DMS79 (cell line): ENCODE measurements around the gene TRPM5.

Experiments used
- DNase-seq: peaks from one replicate; lab custom pipeline; 2025; lab: John Stamatoyannopoulos, UW

Gene TRPM5

DNA sequence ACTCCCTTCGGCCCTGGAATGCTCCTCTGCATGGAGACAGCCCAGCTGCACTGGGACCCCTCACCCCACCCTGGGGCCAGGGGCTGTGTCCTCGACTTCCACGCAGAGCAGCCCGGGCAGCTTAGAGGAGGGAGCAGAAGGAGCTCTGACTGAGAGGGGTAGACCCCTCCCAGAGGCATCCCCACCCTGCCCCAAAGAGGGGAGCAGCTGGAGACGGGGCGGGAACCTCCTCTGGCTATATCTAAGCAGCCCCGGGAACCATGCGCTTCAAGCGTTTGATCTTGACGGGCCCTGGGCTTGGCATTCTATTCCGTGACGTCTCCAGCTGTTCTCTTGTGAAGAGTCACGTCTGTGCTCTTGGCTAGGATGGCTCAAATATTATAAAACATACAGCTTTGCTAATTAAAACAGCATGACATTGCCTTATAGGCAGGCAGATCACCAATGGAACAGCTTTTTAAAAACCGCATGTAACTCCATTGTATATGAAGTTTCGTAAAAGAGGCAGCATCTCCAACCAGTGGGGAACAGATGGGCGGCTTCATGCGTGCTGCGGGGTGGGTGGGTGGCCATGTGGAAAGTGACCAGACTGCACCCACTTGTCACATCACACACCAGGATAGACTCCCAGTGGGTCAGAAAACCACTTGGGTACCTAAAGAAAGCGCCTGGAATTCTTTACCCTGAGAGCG lies 8.2 kb upstream of the TRPM5 start:
- DNase-seq: no peak

DNA sequence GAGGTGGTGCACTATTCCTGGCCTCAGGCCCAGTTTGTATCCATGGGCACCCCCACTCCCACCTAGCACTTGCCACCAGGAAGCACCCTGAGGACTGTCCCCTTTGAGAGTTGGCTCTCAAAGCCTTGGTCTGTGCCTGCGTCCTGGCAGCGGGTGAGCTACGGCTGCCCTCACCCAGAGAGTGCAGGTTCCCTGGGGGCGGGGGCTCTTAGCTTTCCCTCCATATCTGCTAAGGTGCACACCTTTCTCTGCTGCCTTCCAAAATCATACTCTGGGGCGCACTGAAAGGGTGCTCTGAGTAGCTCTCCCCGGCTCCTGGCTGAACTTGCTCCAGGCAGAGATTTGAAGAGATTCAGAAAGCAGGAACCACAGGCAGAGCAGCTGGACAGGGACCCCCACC lies 7.6 kb upstream of the TRPM5 start:
- no peak for DNase-seq

DNA sequence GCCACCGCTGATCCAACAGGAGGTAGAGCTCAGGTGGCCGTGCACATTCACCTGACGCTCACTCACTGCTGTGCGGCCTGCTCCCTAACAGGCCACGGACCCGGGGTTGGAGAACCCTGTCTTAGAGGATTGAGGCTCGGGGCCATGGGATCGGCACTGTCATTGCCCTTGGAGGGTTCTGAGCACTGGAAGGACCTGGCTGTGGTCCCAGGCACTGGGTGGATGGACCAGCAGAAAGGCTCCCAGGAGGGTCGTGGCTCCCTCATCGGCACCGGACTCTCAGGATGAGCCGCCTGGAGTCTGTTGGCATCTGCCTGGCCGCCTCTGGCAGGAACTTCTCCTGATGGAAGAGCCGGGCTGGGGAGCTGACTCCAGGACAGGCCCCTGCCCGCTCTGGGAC lies 7.0 kb upstream of the TRPM5 start:
- DNase-seq: no peak

DNA sequence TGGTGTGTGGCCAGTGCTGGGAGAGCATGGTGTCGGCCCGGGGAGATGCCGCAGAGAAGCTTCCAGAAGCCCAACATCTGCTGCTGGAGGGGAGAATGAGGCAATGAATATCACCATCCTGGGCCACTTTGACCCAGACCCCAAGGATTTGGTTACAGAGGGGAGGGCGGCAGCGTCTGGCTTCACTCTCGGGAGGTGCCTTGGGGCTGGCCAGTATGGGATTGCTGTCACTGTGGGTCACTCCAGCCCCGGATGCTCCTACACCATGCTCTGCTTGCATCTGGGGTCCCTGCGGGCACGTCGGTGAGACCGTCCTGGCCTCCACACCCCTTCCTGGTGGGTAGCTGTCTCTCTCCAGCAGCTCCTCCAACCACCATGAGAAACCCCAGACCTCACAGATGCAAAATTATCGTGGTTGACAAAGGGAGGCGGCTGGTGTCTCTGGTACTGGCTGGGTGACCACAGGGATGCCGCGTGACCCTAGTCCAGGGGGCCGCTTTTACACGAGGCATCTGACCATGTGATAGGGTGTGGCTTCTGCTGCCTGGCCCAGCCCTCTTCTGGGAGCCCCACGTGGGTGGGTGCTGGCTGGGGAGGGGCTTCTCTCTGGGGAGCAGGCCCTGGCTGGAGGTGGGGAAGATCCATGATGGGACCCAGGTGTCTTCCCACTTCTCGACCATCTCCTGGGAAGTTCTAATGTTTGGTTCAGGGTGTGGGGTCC lies 6.2 kb upstream of the TRPM5 start:
- DNase-seq: no peak

DNA sequence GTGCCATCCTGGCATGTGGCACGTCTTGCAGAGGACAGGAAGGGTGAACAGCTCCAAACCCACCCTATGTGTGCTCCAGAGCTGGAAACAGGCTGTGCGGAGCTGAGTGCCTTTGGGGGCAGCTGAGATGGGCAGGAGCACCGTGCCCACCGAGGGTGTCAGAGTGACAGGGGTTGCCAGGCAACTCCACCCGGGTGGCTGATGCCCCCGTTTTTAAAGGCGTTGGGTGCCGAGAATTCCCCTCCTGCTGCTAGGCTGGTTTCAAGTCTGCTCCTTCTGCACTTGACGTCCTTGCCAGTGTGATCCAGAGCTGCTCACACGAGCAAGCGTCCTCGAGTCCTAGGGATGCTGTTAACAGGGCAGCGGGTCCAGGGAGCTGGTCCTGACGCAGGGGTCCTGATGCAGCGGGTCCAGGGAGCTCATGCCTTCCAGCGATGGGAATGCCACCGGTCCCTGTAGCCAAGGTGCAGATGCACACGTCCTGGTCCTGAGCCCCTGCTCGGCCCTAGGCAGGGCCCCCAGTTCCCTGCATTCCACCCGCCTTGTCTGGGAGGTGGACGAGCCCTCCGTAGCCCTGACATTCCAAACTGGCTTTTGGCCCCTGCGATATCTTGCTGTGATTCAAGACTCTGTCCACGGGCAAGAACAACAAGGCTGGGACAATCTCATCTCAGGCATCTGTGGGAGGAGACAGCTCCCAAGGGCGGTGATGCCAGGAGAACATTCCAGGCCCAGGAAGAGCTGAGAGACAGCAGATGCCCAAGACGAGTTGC lies 5.4 kb upstream of the TRPM5 start:
- DNase-seq: no peak

DNA sequence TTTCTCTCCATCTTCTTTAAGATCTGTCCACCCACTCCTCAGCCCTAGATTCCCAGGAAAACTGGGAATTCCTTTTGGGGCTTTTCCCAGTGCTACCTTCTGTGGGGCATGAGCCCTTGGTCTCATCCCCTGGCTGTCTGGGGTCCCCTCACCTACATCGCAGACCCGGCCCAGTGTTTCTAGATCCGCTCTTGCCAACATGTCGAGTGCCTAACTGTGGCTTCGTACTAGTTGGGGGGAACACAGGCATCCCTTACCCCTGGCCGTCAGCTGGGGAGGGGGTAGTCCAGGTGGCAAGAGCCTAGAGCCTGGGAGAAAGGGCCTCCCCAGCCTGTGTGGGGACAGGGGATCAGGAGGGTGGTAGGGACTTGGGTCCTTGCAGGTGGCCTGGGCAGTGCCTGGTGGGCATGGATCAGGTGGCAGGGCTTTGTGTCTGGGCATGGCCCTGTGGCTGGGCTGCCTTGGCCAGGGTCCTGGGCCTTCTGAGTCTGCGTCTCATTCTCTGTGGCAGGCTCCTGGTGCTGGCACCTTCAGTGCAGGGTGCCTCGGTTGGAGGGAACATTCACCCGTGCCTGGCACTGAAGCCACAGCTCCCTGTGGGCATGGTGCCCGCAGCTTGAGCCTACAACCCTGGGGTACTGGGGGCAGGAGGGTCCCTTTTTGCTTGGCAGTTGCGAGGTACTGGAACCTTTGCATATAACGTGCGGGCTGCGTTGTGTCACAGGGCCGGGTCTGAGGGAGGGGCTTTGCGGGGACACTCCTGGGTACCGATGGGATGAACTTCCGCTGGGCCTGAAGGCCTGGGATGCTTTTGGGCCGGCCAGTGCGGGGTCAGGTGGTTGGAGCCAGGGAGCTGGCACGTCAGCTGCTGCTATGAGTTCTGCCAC lies 4.6 kb upstream of the TRPM5 start:
- no peak for DNase-seq

DNA sequence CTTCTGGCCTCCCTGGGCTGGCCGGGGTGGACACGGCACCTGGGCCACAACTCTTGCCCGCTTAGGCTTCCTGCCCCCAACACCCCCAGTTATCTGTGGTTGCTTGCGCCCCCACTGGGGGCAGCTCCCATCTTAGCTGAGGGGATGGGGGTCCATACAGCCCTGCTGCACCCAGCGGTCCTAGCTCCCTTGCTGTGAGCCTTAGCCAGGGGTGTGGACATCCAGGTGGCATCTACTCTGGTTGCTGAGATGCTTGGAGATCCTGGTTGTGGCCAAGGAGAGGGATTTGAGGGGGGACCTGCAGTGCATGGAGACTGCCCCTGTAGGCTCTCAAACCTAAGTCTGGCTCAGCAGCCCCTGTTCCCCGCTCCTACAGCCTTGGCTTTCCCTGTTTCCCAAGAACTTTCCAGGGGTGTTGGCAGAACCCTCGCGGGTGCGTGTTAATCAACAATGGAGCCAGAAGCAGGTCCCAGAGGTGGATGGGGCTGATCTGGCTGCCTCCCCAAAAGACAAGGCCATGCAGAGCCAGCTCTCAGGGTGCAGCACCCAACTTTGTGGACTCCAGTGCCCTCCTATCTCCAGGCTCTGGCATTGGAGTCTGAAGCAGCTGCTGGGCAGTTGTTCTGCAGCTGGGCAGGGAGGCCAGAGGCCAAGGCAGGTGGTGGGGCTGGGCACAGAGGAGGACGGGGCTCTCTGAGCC lies 3.8 kb upstream of the TRPM5 start:
- DNase-seq: no peak

DNA sequence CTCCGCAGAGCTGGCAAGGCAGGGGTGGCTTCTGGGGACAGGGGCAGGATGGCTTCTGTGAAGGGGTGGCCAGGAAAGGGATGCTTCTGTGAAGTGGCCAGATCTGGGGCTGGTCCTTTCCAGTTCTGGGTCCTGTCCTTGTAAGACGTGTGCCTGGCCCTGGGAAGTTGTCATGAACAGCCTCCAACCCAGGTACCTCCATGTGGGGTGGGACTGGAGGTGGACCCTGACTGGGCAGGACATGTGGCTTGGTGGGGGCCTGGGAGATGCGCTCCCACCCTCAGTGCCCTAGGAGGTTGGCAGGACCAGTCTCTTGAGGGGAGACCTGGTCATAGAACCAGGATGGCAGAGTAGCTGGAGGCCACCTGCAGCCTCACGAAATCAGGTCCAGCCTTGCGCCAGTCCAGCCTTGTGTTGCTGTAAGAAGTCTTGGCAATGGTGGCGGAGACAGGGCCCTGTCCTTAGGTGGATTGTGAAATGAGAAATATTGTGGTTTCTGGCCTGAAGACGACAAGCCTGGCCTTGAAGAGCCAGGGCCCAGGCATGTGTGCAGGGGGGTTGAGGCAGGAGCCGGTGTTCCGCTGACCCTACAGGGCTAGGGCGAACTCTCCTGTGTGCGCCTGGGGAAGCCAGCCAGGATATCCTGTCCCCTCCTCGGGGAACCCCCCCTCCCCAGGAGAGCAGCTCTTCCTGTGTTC lies 3.1 kb upstream of the TRPM5 start:
- no peak for DNase-seq

DNA sequence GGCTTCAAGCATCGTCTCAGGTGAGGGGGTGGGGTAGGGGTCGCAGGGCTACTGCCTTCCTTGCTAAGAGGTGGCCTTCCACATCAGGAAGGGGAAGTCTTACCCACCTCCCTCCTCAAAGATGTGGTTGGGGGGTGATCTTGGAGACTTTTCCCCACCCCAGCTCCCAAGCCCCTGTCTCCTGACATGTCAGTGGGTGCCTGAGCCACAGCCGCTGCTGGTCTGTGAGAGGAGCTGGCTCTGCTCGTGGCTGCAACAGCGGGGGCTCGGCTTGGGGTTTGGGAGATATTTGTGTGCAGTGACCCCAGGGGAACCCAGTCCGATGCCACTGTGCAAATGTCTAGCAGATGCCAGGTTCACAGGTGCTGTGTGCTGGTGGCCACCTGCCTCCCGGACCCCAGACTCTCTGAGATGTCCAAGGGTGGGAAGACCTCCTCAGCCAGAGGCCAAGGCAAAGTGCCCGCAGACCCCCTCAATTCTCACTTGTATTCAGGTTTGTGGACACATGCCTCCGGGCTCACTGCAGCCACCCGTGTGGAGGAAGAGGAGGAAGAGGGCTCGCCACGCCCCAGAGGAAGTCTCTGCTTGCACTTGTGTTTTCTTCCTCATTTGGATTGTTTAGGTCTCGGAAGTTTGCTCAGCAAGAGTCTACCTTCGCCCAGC lies 2.4 kb upstream of the TRPM5 start:
- no peak for DNase-seq

DNA sequence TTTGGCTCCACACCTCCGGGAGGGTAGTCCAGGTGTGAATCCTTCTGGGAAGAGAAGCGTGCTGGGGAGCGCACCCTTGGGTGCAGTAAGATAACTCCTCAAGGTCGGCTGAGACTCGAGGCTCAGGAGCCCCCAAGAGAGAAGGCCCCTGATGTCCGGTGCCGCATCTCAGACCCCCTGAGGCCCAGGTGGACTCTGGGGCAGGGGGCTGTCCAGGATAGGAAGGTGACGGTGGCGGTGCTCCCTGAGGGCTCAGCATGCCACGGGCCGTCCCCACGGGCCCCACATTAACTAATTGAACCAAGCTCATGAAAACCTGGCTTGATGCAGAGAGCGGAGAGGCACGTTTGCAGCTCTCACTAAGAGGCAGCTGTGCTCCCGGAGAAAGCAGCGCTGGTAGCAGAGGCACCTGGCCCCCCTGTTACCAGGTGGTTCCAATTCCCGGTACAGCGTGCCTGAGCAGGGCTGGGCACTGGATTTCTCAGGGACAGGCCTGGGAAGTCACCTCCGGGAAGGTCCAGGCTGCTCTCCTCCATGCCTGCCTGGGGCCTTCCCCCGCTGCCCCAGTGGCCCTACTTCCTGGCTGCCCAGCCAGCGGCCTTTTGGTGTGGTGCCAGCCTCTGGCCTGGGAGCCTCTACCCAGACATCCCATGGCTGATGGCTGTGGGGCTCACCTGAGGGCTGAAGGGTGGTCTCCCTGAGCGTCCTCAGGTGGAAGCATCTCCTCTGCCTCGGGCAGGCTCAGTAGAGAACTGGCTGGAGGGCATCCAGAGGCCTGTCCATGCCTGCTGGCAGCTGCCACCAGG lies 1.6 kb upstream of the TRPM5 start:
- DNase-seq: no peak

DNA sequence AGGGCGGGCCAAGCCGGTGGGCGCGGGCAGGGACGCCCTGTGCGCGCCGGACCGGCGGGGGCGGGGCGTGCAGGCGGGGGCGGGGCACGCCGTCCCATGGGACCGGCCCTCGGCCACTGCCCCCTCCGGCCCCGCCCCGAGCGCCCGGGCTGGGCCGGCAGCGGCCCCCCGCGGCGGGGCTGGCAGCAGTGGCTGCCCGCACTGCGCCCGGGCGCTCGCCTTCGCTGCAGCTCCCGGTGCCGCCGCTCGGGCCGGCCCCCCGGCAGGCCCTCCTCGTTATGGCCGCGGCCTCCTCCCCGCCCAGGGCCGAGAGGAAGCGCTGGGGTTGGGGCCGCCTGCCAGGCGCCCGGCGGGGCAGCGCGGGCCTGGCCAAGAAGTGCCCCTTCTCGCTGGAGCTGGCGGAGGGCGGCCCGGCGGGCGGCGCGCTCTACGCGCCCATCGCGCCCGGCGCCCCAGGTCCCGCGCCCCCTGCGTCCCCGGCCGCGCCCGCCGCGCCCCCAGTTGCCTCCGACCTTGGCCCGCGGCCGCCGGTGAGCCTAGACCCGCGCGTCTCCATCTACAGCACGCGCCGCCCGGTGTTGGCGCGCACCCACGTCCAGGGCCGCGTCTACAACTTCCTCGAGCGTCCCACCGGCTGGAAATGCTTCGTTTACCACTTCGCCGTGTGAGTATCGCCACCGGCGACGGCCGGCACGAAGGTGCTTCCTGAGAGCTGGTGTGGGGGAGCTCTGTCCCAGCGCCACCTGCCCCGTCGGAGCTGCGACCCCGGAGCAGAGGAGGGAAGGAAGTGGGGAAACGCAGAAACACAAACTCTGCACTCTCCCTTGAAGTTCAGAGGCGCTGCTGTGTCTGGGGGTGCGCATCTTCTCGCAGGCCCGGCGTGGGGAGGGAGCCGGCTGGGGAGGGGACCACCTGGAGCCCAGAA lies 769 bp upstream of the TRPM5 start, which contains the start of gene KCNQ1:
KCNQ1 (plus strand) TSS at position 188 of the 925 bp plus-strand sequence; CDS start at position 279, 91 bp downstream.
- no peak for DNase-seq

DNA sequence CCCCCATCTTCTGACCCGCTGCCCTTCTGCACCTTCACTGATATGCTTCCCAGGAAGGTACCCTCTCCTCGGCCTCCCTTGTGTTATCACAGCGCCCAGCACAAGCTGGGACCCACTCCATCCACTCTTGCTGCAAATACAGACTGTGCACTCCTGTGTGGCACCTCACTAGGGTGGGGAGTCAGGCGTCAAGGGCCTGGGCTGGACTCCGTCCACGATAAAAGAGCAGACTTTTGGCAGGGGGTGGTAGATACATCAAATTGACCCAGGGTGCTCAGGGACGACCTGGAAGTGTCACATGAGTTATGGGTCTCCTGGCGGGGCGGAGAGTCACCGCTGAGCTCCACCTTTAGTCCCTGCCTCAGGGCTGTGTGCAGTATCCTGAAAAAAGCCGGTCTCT lies 908 bp downstream of the TRPM5 start:
- DNase-seq: no peak

DNA sequence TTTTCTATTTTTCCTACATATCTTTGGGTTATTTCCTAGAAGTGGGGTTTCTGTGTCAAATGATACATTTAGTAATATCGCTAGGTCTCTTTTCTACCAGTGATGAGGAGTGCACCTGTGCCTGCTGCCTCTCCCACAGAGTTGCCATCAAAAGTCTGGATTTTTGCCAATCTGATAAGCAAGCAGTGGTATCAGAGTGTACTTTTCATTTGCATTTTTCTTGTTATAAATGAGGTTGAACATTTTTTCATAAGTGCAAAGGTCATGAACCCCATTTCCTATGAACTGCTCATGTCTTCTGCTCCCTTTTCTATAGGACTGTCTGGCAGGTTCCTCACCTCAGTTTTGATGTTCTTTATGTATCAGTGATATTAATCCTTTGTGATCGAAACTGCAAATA lies 1.7 kb downstream of the TRPM5 start:
- no peak for DNase-seq

DNA sequence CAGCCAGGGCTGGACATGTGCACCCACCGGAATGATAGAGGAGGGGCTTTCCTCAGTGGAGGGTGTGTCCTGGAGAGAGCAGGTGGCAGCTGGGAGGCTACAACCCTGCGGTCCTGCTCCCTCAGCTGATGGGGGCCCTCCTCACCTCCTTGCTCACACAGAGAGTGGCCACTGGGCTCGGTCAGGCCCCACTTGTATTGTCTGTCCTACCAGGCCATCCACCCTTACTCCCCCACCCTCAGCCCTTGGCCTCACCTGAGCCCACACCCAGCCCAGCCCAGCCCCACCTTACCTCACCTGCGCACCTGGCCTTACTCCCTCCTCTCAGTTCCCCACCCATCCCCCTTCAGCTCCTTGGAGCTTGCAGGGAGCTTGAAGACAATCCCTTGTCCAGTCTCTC lies 3.1 kb downstream of the TRPM5 start:
- no peak for DNase-seq

DNA sequence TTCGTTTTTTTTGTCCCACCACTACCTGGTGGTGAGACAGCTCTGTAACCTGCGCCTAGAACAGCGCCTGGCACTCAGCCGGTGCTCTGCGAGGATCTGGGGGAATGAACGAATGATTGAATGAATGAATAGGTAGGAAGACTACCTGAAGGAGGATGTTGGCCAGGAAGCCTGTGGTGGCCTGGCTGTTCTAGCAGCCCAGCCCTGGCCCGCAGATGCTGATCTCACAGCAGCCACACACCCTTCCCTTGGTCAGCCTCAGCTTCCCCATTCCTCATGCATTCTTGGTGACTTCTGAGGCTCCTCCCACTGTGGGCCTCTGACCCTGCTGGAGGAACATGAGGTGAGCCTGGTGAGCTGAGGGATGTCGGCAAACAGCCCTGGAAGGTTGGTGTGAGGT lies 3.7 kb downstream of the TRPM5 start:
- DNase-seq: no peak

DNA sequence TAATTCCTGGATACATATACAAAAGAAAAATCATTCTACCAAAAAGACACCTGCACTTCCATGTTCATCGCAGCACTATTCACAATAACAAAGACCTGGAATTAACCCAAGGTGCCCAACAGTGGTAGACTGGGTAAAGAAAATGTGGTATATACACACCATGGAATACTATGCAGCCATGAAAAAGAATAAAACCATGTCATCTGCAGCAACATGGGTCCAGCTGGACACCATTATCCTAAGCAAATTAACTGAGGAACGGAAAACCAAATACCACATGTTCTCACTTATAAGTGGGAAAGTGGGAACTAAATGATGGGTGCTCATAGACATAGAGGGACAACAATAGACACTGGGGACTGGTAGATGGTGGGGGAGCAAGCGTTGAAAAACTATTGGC lies 4.5 kb downstream of the TRPM5 start:
- no peak for DNase-seq

DNA sequence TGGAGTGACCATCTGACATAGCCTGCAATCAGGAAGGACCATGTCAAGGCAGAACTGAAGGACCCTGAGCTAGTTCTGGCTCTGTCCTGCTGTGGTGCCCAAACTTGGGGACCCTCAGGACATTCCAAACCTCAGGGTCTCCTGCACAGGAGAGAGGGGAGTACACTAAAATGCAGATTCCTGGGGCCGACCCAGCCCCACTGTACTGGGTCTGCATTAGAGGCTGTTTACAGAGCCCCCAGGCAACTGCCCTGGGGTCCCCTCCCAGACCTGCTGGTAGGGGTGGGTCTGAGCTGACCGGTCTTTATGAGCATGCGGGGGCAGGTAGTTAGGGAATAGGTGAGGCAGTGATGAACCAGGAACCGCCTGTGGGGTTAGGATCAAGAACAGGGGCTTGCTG lies 6.8 kb downstream of the TRPM5 start:
- no peak for DNase-seq

DNA sequence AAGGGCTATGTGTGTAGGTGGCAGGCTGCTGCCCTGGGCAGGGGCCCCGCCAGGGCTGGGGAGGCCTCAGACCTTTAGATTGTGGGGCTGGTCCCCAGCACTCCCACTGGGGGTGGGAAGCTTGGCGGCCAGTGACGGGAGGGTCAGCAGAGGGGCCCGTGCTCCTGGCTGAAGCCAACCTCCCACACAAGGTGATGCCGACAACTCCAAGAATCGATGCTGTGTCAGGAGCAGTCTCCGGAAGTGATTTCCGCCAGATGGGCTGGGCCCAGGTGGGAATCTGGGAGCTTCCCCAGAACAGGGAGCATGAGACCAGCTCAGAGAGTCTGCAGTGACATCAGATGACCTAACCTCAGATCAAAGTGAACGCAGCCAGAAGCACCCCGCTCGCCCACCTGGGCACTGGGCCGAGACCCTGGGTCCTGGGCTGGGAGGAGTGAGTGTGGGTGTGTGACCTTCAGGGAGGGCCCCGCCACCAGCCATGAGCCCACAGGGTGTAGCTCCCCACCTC lies 7.7 kb downstream of the TRPM5 start:
- no peak for DNase-seq
